ENCODE results near the gene SCYL1. TPM values are rescaled to one million over a fixed set of nuclear protein-coding genes. Genes with fewer than 3 reads are reported as not detected.

Gene SCYL1
- total RNA-seq, 1 donor from 2014 or later = 82.4 TPM

- intact Hi-C loops (cut with micrococcal nuclease) = no loop called here
Observed at GRCh38 chr11:65492637-65493366, 32.1 kb upstream of the SCYL1 start.

GRCh38 chr11:65493367-65494176 lies 31.3 kb upstream of the SCYL1 start:
- intact Hi-C loops (cut with micrococcal nuclease) = no loop called here

GRCh38 chr11:65496304-65497140 lies 28.4 kb upstream of the SCYL1 start:
- intact Hi-C loops (cut with micrococcal nuclease) = loop anchor here (1.0 to 2.0 kb wide), 7 partner anchors 19 to 78 kb away; partner anchors contain the start of gene NEAT1

GRCh38 chr11:65497141-65498041 lies 27.5 kb upstream of the SCYL1 start:
- intact Hi-C loops (cut with micrococcal nuclease) = loop anchor here (1.0 to 2.0 kb wide), 7 partner anchors 20 to 77 kb away; partner anchors contain the start of gene NEAT1

GRCh38 chr11:65498042-65498726 lies 26.7 kb upstream of the SCYL1 start:
- intact Hi-C loops (cut with micrococcal nuclease) = no loop called here

- intact Hi-C loops (cut with micrococcal nuclease) = no loop called here
Observed at GRCh38 chr11:65498727-65498976, 26.2 kb upstream of the SCYL1 start.

- intact Hi-C loops (cut with micrococcal nuclease) = loop anchor here (1.0 kb wide), 1 partner anchor 117 kb away; the partner anchor contains the start of gene SLC25A45
Observed at GRCh38 chr11:65498977-65499712, 25.7 kb upstream of the SCYL1 start, which contains the start of gene MALAT1. Gene MALAT1, plus strand, starts transcription at chr11:65499045.

- intact Hi-C loops (cut with micrococcal nuclease) = loop anchor here (1.0 kb wide), 1 partner anchor 118 kb away; the partner anchor contains the start of gene SLC25A45
Observed at GRCh38 chr11:65499713-65500386, 25.0 kb upstream of the SCYL1 start.

GRCh38 chr11:65500387-65501185 lies 24.3 kb upstream of the SCYL1 start:
- intact Hi-C loops (cut with micrococcal nuclease) = no loop called here

GRCh38 chr11:65501186-65501471 lies 23.8 kb upstream of the SCYL1 start:
- intact Hi-C loops (cut with micrococcal nuclease) = no loop called here

GRCh38 chr11:65501472-65502273 lies 23.2 kb upstream of the SCYL1 start:
- intact Hi-C loops (cut with micrococcal nuclease) = no loop called here

GRCh38 chr11:65502274-65502554 lies 22.7 kb upstream of the SCYL1 start:
- intact Hi-C loops (cut with micrococcal nuclease) = no loop called here

GRCh38 chr11:65502555-65503367 lies 22.1 kb upstream of the SCYL1 start:
- intact Hi-C loops (cut with micrococcal nuclease) = no loop called here

- intact Hi-C loops (cut with micrococcal nuclease) = no loop called here
Observed at GRCh38 chr11:65503368-65503948, 21.4 kb upstream of the SCYL1 start.

- intact Hi-C loops (cut with micrococcal nuclease) = no loop called here
Observed at GRCh38 chr11:65503949-65504673, 20.8 kb upstream of the SCYL1 start.
